ENCODE data around the gene TGM6.

DNA sequence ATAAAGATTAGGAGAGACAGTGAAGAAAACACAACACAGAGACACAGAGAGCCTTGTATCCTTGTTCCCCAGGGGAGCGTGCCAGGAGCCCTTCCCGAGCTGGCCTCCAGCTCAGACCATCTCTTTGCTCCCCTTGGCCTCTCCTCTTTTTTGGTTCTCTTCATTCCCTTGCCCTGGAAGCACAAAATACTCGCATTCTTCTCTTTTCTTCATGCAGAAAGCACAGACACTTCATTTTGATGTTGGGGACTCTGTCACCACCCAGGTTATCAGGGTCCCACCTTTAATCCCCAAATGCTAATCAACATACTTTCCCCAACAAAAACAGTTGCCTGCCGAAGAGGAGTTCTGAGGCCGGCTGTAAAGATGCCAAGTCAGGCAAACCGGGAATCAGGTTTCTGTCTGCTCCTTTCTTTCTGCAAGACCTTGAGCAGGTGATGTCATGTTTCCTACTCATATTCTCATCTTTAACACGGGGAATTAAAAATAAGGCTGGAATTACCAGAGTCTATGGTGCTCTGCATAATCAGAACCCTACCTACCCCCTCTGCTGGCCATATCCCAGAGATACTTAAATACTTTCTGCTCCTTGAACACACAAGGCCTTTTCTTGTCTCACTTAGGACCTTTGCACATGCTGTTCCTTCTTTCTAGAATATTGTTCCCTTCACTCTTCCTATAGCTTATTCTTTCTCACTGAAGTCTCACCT is 21.7 kb downstream of the TGM6 start:
- TF ChIP-seq, protein P1, sequence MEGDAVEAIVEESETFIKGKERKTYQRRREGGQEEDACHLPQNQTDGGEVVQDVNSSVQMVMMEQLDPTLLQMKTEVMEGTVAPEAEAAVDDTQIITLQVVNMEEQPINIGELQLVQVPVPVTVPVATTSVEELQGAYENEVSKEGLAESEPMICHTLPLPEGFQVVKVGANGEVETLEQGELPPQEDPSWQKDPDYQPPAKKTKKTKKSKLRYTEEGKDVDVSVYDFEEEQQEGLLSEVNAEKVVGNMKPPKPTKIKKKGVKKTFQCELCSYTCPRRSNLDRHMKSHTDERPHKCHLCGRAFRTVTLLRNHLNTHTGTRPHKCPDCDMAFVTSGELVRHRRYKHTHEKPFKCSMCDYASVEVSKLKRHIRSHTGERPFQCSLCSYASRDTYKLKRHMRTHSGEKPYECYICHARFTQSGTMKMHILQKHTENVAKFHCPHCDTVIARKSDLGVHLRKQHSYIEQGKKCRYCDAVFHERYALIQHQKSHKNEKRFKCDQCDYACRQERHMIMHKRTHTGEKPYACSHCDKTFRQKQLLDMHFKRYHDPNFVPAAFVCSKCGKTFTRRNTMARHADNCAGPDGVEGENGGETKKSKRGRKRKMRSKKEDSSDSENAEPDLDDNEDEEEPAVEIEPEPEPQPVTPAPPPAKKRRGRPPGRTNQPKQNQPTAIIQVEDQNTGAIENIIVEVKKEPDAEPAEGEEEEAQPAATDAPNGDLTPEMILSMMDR (IDR thresholded peaks at IDR 0.05) = no peak
- TF ChIP-seq POLR2A (IDR thresholded peaks at IDR 0.05) = no peak
- no peak for TF ChIP-seq EP300 (IDR thresholded peaks at IDR 0.05)
